GM19438 (cell line): ENCODE data around the gene FIZ1.
A peak's percentile ranks its signal among the peaks of the same experiment; 100 is the strongest.
"Not testable (repeated sequence)": the region's sequence is repeated elsewhere in the genome, so short reads cannot be mapped to it uniquely, and the experiment has no call there.

Source experiments
- ATAC-seq: cut with Tn5 transposase; IDR thresholded peaks from one replicate; pipeline ENCODE4 v1.9.1; 2021; ENCODE audit warnings: low read depth; ENCODE audit not compliant: unreplicated experiment

The FIZ1 gene

GRCh38 chr19:55598034-55598433, 1.3 kb downstream of the FIZ1 start:
- ATAC-seq = no peak

DNA sequence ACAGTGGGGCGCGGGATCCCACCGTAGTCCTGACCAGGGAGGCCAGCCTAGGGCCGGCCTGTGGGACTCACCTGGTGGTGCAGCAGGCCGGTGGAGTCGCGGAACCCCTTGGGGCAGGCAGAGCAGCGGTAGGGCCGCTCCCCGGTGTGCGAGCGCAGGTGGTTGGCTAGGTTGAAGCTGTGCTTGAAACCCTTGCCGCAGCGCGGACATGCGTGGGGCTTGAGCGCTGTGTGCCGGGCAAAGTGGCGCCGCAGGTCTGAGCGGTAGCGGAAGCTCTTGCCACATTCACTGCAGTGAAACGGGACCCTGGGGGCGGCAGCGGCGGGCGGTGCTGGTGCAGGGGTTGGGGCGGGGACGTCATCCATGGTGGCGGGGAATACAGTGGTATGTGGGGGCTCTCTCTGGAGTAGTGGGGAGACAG, 1.8 kb downstream of the FIZ1 start:
- no peak for ATAC-seq

DNA sequence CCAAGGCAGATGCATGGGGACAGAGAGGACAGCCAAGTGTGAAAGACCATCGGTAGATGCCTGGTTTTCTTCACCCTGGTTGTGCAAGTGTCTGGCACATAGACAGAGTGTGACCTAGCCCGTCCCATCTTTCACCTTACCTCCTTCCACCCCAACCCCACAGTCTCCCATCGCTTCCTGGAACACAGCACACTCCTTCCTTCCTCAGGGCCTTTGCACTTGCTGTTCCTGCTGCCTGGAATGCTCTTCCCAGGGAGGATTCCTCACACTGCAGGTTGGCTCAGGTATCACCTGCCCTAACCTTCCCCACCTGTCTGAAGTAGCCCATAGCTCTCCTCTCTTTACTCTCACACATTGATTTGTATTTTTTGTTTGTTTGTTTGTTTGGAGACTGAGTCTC, 3.0 kb downstream of the FIZ1 start:
- ATAC-seq = no peak

- ATAC-seq = no peak
These were observed 4.2 kb downstream of the FIZ1 start for GRCh38 chr19:55594996-55595545.

DNA sequence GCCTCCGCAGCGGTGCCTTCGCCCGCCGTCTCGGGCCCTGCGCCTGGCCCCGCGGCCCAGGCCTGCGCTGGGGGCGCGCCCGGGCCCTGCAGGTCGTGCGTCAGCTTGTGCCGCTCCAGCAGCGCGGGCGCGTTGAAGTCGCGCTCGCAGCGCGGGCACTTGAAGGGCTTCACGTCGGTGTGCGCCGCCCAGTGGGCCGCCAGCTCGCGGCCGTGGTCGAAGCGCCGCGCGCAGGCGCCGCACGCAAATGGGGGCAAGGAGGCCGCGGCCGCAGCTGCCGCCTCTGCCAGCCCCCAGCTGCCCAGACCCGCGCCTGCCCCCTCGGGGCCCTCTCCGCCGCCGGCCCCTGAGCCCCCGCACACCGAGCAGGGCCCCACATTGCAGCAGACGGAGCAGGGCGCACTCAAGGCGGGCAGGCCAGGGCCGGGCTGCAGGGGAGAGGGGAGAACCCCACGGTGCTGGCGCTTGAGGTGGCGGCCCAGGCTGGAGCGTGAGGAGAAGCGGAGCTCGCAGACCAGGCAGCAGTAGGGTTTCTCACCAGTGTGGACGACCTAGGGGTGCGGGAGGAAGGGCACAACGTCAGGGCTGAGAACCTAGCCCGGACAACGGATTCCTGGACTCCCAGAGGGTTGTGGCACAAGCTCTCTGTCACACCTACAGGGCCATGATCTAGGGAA, 6.1 kb downstream of the FIZ1 start:
- ATAC-seq = no peak

- no peak for ATAC-seq
These were observed 6.8 kb downstream of the FIZ1 start for GRCh38 chr19:55592391-55593090.

DNA sequence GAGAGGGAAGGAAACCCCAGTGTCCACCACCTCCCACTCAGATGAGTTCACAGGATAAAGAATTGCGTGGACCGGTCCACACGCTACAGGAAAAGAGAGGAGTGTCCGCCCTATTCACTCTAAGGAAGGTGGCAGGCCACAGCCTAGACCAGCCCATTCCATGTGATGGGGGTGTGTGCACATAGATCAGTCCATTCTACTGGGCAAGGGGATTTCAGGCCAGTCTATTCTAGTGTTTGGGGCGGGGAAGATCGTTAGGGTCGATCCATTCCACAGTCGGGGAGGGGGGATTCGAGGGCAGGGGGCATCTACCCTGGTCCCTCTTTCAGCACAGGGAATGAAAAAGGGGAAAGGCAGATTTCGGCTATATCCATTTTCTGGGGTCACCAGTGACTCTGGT, 7.8 kb downstream of the FIZ1 start:
- ATAC-seq = no peak

DNA sequence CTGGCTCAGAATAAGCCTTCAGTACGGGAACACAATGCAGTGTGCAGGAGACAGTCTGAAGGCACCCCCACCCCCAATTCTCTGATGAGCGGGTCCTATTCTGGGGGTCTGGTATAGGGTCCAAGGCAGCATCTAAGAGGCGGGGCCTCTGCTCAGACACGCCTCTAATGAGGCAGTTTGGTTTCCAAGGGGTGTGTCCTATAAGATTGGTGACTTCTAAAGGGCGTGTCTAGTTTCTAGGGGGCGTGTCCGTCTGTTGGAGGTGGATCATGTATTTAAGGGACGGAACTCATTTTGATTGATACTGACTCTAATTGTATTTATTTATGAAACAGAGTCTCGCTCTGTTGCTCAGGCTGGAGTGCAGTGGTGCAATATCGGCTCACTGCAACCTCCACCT, 8.7 kb downstream of the FIZ1 start:
- ATAC-seq = no peak

- ATAC-seq = no peak
These were observed 9.2 kb downstream of the FIZ1 start for GRCh38 chr19:55590109-55590508.

GRCh38 chr19:55588738-55589137, 10.6 kb downstream of the FIZ1 start:
- ATAC-seq = no peak

DNA sequence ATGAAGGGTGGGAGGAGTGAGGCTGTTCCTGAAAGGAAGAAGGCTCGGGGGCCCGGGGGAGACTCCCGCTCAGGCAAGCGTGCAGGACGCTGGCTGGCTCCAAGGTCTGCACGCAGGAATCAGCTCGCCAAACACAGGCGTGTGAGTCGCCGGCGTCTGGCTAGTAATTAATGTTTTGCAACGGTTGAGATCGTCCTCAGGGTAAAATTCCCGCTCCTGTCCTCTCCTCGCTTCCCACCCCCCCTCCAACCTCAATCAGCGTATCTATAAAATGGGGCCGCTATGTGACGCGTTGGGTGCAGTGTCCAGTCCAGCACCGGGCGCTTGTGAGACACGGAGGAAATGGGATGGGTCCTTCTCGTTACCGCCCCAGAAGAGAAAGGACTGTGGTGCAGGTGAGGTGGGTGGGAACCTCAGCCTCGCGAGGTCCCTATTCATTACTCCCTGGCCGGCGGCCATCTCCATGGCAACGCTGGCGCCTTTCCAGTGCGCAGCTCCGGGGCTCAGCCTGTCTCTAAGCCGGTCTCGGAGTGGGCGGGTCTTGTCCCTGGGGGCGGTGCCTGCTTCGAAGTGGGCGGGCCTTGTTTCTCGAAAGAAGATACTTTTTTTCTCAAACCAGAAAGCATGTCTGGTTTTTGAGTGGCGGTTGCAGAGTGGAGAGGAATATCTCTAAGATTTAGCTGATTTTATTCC, 12.2 kb downstream of the FIZ1 start:
- ATAC-seq = peak; percentile 77

- no peak for ATAC-seq
These were observed 13.5 kb downstream of the FIZ1 start for GRCh38 chr19:55585658-55586339.

GRCh38 chr19:55584871-55585270, 14.4 kb downstream of the FIZ1 start:
- no peak for ATAC-seq

GRCh38 chr19:55583897-55584296, 15.4 kb downstream of the FIZ1 start:
- ATAC-seq = not testable (repeated sequence)

- not testable (repeated sequence) for ATAC-seq
These were observed 17.0 kb downstream of the FIZ1 start for GRCh38 chr19:55582284-55582683.

- ATAC-seq = no peak
These were observed 17.5 kb downstream of the FIZ1 start for GRCh38 chr19:55581823-55582223.

GRCh38 chr19:55581145-55581822, 18.0 kb downstream of the FIZ1 start:
- no peak for ATAC-seq

GRCh38 chr19:55580628-55581144, 18.6 kb downstream of the FIZ1 start, which contains the start of gene ZNF579:
Gene ZNF579 (minus strand): TSS chr19:55580848. CDS start chr19:55579639, 1,209 bp downstream.
- ATAC-seq = no peak

DNA sequence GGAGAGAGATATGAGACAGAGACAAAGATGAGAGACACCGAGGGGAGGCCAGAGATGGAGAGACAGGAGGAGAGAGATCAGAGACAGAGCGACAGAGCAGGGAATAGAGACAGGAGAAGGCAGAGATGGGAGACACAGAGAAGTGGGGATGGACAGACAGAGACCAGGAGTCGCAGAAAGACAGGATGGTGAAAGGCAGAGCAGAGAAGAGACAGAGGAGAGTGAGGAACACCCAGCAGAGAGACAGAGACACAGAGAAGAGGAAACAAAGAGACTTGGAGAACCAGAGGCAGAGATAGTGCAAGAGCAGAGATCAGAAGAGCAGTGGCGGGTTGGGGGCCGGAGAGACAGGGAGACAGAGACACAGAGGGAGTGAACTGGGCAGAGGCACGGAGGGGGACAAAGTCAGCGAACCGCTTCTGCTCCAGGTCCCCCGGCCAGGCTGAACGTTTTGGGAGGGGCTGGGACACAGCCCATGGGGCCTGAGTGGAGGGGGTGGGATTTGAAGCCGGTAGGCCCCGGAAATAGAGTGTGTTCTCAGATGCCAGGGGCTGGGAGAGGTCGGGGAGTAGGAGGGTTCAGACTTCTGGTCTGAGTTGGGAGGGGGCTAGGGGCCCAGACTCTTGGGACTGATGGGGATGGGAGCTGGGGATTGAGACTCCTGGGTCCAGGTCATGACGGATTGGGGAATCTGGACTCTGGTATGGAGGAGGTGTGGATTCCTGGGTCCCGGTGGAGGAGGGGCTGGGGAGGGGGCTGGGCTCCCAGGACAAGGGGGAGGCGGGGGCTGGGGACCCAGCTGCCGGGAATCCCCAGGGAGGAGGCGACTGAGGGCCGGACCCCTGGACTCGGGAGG, 19.3 kb downstream of the FIZ1 start:
- ATAC-seq = no peak
